Type B pancreatic cell (in vitro differentiated cells): ENCODE measurements around the gene LAMTOR5. TPM values are rescaled to one million over a fixed set of nuclear protein-coding genes. Genes with fewer than 3 reads are reported as not detected.

ENCODE experiments used
- DNase-seq: peaks from one replicate; pipeline ENCODE4 v3.0.0; 2021; ENCODE audit warnings: mixed read lengths; ENCODE audit not compliant: unreplicated experiment; ENCODE audit errors: extremely low spot score
- H3K27ac Mint-ChIP-seq: 2 replicates; pipeline ENCODE4 v1.8.0; 2021; ENCODE audit warnings: mild to moderate bottlenecking, mixed read lengths
- H3K27me3 Mint-ChIP-seq: 2 replicates; pipeline ENCODE4 v1.8.0; 2021; ENCODE audit warnings: mixed read lengths
- H3K36me3 Mint-ChIP-seq: 2 replicates; pipeline ENCODE4 v1.8.0; 2021; ENCODE audit warnings: mixed read lengths
- H3K4me1 Mint-ChIP-seq: one replicate; pipeline ENCODE4 v1.8.0; 2021; ENCODE audit warnings: mixed read lengths; ENCODE audit not compliant: unreplicated experiment
- H3K4me3 Mint-ChIP-seq: 2 replicates; pipeline ENCODE4 v1.8.0; 2021; ENCODE audit warnings: mild to moderate bottlenecking, mixed read lengths
- H3K9me3 Mint-ChIP-seq: 2 replicates; pipeline ENCODE4 v1.8.0; 2021; ENCODE audit warnings: mixed read lengths
- CTCF ChIP-seq: fragments of 200-600 bp; sonication (generic); conservative IDR thresholded peaks from 2 replicates; pipeline ENCODE4 v1.5.0; 2021; ENCODE audit warnings: antibody characterized with exemption, mild to moderate bottlenecking
- long read RNA-seq: library from polyadenylated mRNA; unstranded; transcript quantifications from one replicate; pipeline ENCODE4 v2.0.0, GENCODE V29; 2020
- total RNA-seq: library from RNA; stranded (reverse); gene quantifications from 2 replicates; pipeline ENCODE4 v1.2.1, GENCODE V29; 2021; ENCODE audit warnings: low replicate concordance

The LAMTOR5 gene
- total RNA-seq, result 131 and 142 TPM in 2 replicates
- long read RNA-seq, transcript LAMTOR5-206 (4 exons, 634 nt), result major isoform, 39 of 45 reads
- long read RNA-seq, partial matches to known transcripts, result 0 of 45 reads
- long read RNA-seq, other reads (novel, unspliced or antisense), result 3 of 45 reads

GRCh38 chr1:110407260-110408210, at the start of gene LAMTOR5:
Gene LAMTOR5 (minus strand): TSS chr1:110407694. CDS start chr1:110407620, 74 bp downstream.
- no peaks in the 10 kb centered on the region for H3K9me3 Mint-ChIP-seq
- peak within 1 kb of the TSS; percentile 100 for H3K4me3 Mint-ChIP-seq
- peaks cover 13% of the 10 kb centered on the region for H3K36me3 Mint-ChIP-seq
- TF ChIP-seq CTCF, result no peak
- H3K27me3 Mint-ChIP-seq, result no peaks in the 10 kb centered on the region
- peak; percentile 91 for DNase-seq
- peak within 1 kb of the TSS; percentile 97 for H3K27ac Mint-ChIP-seq
- H3K4me1 Mint-ChIP-seq, result peaks cover 14% of the 10 kb centered on the region

DNA sequence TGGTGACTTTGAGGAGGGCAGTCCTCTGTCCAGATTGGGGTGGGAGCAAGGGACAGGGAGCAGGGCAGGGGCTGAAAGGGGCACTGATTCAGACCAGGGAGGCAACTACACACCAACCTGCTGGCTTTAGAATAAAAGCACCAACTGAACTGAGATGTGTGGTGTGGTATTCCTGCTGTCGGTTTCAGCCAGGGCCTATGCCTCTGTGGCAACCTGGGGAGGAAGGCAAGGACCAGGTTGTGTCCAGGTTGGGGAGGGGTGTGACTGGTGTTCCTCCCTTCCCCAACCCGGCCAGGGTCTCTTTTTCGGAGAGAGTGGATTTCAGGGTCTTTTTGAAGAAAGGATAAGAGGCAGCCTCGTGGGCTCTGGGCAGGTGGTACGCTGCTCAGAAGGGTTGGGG, 49.7 kb upstream of the LAMTOR5 start:
- DNase-seq, result no peak
- no peaks in the 10 kb centered on the region for H3K36me3 Mint-ChIP-seq
- TF ChIP-seq CTCF, result no peak
- no peaks in the 10 kb centered on the region for H3K9me3 Mint-ChIP-seq
- H3K4me1 Mint-ChIP-seq, result no peaks in the 10 kb centered on the region
- no peak overlapping the region for H3K27ac Mint-ChIP-seq
- no peak overlapping the region for H3K4me3 Mint-ChIP-seq
- peaks cover 27% of the 10 kb centered on the region for H3K27me3 Mint-ChIP-seq

DNA sequence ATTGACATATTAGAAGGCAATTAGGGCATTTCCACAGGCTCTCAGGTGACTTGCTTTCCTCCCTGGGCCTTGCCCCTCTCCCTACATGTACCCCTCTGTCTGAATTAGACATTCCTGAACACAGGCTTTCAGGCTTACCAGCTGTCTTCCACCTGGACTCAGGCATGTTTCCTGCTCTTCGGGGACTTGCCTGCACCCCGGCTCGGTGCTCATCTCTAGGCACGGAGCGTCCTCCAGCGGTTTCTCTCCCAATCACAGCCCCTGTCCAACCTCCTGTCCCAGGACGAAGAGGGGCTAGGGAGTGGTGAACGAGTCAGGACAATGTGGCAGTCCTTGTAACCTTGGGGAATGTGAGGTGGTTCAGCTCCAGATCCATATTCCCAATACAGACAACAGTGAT, 47.7 kb upstream of the LAMTOR5 start:
- no peaks in the 10 kb centered on the region for H3K36me3 Mint-ChIP-seq
- H3K27me3 Mint-ChIP-seq, result peaks cover 43% of the 10 kb centered on the region
- H3K27ac Mint-ChIP-seq, result no peak overlapping the region
- no peaks in the 10 kb centered on the region for H3K9me3 Mint-ChIP-seq
- DNase-seq, result no peak
- no peak overlapping the region for H3K4me3 Mint-ChIP-seq
- TF ChIP-seq CTCF, result no peak
- H3K4me1 Mint-ChIP-seq, result no peaks in the 10 kb centered on the region

GRCh38 chr1:110454328-110454727, 46.8 kb upstream of the LAMTOR5 start:
- Mint-ChIP-seq H3K4me1 (no peaks in the 10 kb centered on the region), H3K27ac (no peak overlapping the region), H3K9me3 (no peaks in the 10 kb centered on the region), H3K36me3 (no peaks in the 10 kb centered on the region), H3K27me3 (peaks cover 48% of the 10 kb centered on the region), H3K4me3 (no peak overlapping the region)
- DNase-seq, result no peak
- no peak for TF ChIP-seq CTCF

GRCh38 chr1:110453829-110454228, 46.3 kb upstream of the LAMTOR5 start:
- Mint-ChIP-seq H3K36me3 (no peaks in the 10 kb centered on the region), H3K4me3 (no peak overlapping the region), H3K4me1 (no peaks in the 10 kb centered on the region), H3K27ac (no peak overlapping the region), H3K9me3 (no peaks in the 10 kb centered on the region), H3K27me3 (peaks cover 51% of the 10 kb centered on the region)
- no peak for DNase-seq
- no peak for TF ChIP-seq CTCF
